HepG2 (cell line): Measurements from ENCODE around the gene EEF2. TPM values are rescaled to one million over a fixed set of nuclear protein-coding genes. Genes with fewer than 3 reads are reported as not detected.

Experiments
- AKAP8 ChIP-seq: sonication (generic); formaldehyde crosslinking; IDR thresholded peaks from 2 replicates; pipeline ENCODE4 v1.5.1; 2020; ENCODE audit warnings: mild to moderate bottlenecking, missing genetic modification reagents
- CEBPG ChIP-seq: IDR thresholded peaks from 2 replicates; pipeline ENCODE4 v1.6.1; 2016
- GABPA ChIP-seq, 2 experiments: IDR thresholded peaks; 2 replicates each; pipeline ENCODE4 v1.6.1; 2011 to 2016; ENCODE audit warnings: low read depth in 2 of 2, low read length in 1 of 2, missing biosample characterization in 1 of 2, missing genetic modification characterization in 1 of 2
- GTF2F1 ChIP-seq: fragments of 150-350 bp; IDR thresholded peaks from 2 replicates; pipeline ENCODE4 v1.6.1; 2014; ENCODE audit warnings: low read length
- JDP2 ChIP-seq: sonication (generic); formaldehyde crosslinking; IDR thresholded peaks from 2 replicates; pipeline ENCODE4 v1.8.1; 2022; ENCODE audit warnings: missing genetic modification reagents, borderline replicate concordance
- MED8 ChIP-seq: sonication (generic); formaldehyde crosslinking; IDR thresholded peaks from 2 replicates; pipeline ENCODE4 v1.8.1; 2023; ENCODE audit warnings: mild to moderate bottlenecking, missing genetic modification reagents; ENCODE audit not compliant: insufficient replicate concordance
- RAD21 ChIP-seq: fragments of 450-650 bp; formaldehyde crosslinking; IDR thresholded peaks from 2 replicates; pipeline ENCODE4 v1.5.0; 2020; ENCODE audit warnings: mild to moderate bottlenecking
- RFX1 ChIP-seq: fragments of 450-650 bp; IDR thresholded peaks from 2 replicates; pipeline ENCODE4 v1.6.1; 2017
- TSC22D2 ChIP-seq: sonication (generic); formaldehyde crosslinking; IDR thresholded peaks from 2 replicates; pipeline ENCODE4 v1.5.1; 2020; ENCODE audit warnings: missing genetic modification reagents, mild to moderate bottlenecking, borderline replicate concordance
- ZNF20 ChIP-seq: sonication (generic); formaldehyde crosslinking; IDR thresholded peaks from 2 replicates; pipeline ENCODE4 v1.4.0; 2020; ENCODE audit warnings: mild to moderate bottlenecking, moderate library complexity, missing genetic modification reagents
- ZNF567 ChIP-seq: sonication (generic); formaldehyde crosslinking; IDR thresholded peaks from 2 replicates; pipeline ENCODE4 v1.8.1; 2023; ENCODE audit warnings: mild to moderate bottlenecking, missing genetic modification reagents, borderline replicate concordance
- ZNF709 ChIP-seq: sonication (generic); formaldehyde crosslinking; IDR thresholded peaks from 2 replicates; pipeline ENCODE4 v1.5.0; 2020; ENCODE audit warnings: mild to moderate bottlenecking, missing genetic modification reagents
- ZNF713 ChIP-seq: sonication (generic); formaldehyde crosslinking; IDR thresholded peaks from 2 replicates; pipeline ENCODE4 v1.4.0; 2020; ENCODE audit warnings: mild to moderate bottlenecking, missing genetic modification reagents
- polyA plus RNA-seq, 8 experiments: library from polyadenylated mRNA; depleted of rRNA in 3 of 8; stranded (reverse) in 7 of 8; unstranded in 1 of 8; fragments of >200 nt; fragmentation: Illumina TruSeq in 4 of 8; extraction: Trizol in 4 of 8; gene quantifications; 2 replicates each; pipeline versions ENCODE4 v1.2.1 to v1.2.3, GENCODE V29; 2011 to 2016; ENCODE audit warnings: low read depth in 4 of 8, missing spikeins in 1 of 8, mixed read lengths in 1 of 8; ENCODE audit not compliant: insufficient read depth in 1 of 8
- total RNA-seq, 5 experiments: library from RNA; depleted of rRNA; stranded (reverse); fragments of >200 nt; fragmentation: Illumina TruSeq; extraction: Trizol; gene quantifications; 2 replicates each; pipeline ENCODE4 v1.2.3, GENCODE V29; 2016; ENCODE audit warnings: low read depth in 1 of 5
- TF ChIP-seq, protein P1 (sequence below): sonication (generic); formaldehyde crosslinking; IDR thresholded peaks from 2 replicates; pipeline ENCODE4 v1.4.0; 2020; ENCODE audit warnings: missing genetic modification reagents
- TF ChIP-seq, protein P2 (sequence below): sonication (generic); formaldehyde crosslinking; IDR thresholded peaks from 2 replicates; pipeline ENCODE4 v1.8.0; 2022; ENCODE audit warnings: low read depth, missing genetic modification reagents
- TF ChIP-seq, protein P3 (sequence below): IDR thresholded peaks from 2 replicates; pipeline ENCODE4 v1.6.1; 2016; ENCODE audit warnings: low read depth, control low read depth
- TF ChIP-seq, protein P4 (sequence below): sonication (generic); formaldehyde crosslinking; IDR thresholded peaks from 2 replicates; pipeline ENCODE4 v1.4.0; 2020; ENCODE audit warnings: missing genetic modification reagents
- TF ChIP-seq, protein P5 (sequence below): IDR thresholded peaks from 2 replicates; pipeline ENCODE4 v1.6.1; 2018; ENCODE audit warnings: missing genetic modification reagents, mild to moderate bottlenecking, missing compliant biosample characterization
- TF ChIP-seq, protein P6 (sequence below): sonication (generic); formaldehyde crosslinking; IDR thresholded peaks from 2 replicates; pipeline ENCODE4 v1.9.0; 2022; ENCODE audit warnings: missing genetic modification reagents, mild to moderate bottlenecking, borderline replicate concordance

EEF2 gene
- total and polyA plus RNA-seq, 2 of the 13 experiments (the other 11 are each of a cell fraction or from before 2014, with no cell fraction given) = 1,441 to 1,777 TPM

DNA sequence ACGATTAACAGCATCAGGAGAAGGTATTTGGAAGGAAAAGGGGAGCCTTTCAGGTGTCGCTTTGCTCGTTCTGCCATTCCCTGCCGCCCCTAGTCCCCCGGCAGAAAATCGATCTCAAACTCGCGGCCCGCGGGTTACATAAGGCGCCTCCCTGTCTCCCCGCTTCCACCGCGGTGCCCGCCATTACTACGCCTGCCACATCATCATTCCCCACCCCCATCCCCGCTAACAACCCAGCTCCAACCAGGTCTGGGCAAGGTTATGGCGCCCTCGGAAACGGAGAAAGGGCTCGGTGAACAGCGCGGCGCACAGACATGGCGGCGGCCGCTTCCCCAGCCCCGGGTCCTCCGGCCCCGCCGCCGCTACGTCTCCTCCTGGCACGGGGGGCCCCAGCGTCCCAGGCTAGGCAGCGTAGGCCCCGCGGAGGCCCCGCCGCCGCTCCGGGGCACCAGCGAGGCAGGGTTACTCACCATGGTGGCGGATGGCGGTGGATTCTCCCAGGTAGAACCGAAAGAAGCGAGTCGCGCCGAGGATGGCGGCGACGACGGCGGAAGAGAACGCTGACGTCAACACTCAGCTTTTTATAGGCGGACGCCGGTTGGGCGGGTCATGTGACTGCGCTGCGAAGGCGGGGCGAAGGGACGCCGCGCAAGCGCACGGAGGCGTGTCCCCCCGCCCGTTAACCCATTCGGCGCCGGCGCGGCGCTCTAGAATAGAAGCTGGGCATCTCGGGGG, at the start of gene EEF2 (continued):
- TF ChIP-seq, protein P1, sequence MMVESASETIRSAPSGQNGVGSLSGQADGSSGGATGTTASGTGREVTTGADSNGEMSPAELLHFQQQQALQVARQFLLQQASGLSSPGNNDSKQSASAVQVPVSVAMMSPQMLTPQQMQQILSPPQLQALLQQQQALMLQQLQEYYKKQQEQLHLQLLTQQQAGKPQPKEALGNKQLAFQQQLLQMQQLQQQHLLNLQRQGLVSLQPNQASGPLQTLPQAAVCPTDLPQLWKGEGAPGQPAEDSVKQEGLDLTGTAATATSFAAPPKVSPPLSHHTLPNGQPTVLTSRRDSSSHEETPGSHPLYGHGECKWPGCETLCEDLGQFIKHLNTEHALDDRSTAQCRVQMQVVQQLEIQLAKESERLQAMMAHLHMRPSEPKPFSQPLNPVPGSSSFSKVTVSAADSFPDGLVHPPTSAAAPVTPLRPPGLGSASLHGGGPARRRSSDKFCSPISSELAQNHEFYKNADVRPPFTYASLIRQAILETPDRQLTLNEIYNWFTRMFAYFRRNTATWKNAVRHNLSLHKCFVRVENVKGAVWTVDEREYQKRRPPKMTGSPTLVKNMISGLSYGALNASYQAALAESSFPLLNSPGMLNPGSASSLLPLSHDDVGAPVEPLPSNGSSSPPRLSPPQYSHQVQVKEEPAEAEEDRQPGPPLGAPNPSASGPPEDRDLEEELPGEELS = peak; percentile 19; the same call in 1 of the 2 replicates
- TF ChIP-seq RFX1 (no peak), RAD21 (CRISPR knock-in tag) (peak; percentile 59), TSC22D2 (CRISPR knock-in tag) (peak; percentile 71; the same call in 1 of the 2 replicates), ZNF20 (no peak), GABPA (IDR thresholded peaks at IDR 0.05; ENCODE audit: low read depth, low read length) (no peak), GABPA (CRISPR knock-in tag; IDR thresholded peaks at IDR 0.05; ENCODE audit: low read depth) (peak; percentile 42; the same call in 1 of the 2 replicates), AKAP8 (CRISPR knock-in tag) (peak; percentile 74; the same call in 1 of the 2 replicates), ZNF709 (CRISPR knock-in tag) (peak; percentile 91), GTF2F1 (peak; percentile 86; the same call in 1 of the 2 replicates), JDP2 (CRISPR knock-in tag) (no peak), MED8 (CRISPR knock-in tag) (peak; percentile 92), CEBPG (CRISPR knock-in tag) (no peak; the same call in 1 of the 2 replicates), ZNF713 (CRISPR knock-in tag) (peak; percentile 78; the same call in 1 of the 2 replicates), ZNF567 (CRISPR knock-in tag) (peak; percentile 94; the same call in 1 of the 2 replicates)
- TF ChIP-seq, protein P2, sequence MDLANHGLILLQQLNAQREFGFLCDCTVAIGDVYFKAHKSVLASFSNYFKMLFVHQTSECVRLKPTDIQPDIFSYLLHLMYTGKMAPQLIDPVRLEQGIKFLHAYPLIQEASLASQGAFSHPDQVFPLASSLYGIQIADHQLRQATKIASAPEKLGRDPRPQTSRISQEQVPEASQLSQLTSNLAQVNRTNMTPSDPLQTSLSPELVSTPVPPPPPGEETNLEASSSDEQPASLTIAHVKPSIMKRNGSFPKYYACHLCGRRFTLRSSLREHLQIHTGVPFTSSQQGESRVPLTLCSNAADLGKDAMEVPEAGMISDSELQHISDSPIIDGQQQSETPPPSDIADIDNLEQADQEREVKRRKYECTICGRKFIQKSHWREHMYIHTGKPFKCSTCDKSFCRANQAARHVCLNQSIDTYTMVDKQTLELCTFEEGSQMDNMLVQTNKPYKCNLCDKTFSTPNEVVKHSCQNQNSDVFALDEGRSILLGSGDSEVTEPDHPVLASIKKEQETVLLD = 0 out of 2 replicates have a peak, but pooled peaks have one; percentile 53
- TF ChIP-seq, protein P3, sequence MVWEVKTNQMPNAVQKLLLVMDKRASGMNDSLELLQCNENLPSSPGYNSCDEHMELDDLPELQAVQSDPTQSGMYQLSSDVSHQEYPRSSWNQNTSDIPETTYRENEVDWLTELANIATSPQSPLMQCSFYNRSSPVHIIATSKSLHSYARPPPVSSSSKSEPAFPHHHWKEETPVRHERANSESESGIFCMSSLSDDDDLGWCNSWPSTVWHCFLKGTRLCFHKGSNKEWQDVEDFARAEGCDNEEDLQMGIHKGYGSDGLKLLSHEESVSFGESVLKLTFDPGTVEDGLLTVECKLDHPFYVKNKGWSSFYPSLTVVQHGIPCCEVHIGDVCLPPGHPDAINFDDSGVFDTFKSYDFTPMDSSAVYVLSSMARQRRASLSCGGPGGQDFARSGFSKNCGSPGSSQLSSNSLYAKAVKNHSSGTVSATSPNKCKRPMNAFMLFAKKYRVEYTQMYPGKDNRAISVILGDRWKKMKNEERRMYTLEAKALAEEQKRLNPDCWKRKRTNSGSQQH (CRISPR knock-in tag) = no peak; the same call in 1 of the 2 replicates
- TF ChIP-seq, protein P4, sequence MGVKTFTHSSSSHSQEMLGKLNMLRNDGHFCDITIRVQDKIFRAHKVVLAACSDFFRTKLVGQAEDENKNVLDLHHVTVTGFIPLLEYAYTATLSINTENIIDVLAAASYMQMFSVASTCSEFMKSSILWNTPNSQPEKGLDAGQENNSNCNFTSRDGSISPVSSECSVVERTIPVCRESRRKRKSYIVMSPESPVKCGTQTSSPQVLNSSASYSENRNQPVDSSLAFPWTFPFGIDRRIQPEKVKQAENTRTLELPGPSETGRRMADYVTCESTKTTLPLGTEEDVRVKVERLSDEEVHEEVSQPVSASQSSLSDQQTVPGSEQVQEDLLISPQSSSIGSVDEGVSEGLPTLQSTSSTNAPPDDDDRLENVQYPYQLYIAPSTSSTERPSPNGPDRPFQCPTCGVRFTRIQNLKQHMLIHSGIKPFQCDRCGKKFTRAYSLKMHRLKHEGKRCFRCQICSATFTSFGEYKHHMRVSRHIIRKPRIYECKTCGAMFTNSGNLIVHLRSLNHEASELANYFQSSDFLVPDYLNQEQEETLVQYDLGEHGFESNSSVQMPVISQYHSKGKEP = no peak
- TF ChIP-seq, protein P5, sequence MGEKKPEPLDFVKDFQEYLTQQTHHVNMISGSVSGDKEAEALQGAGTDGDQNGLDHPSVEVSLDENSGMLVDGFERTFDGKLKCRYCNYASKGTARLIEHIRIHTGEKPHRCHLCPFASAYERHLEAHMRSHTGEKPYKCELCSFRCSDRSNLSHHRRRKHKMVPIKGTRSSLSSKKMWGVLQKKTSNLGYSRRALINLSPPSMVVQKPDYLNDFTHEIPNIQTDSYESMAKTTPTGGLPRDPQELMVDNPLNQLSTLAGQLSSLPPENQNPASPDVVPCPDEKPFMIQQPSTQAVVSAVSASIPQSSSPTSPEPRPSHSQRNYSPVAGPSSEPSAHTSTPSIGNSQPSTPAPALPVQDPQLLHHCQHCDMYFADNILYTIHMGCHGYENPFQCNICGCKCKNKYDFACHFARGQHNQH (CRISPR knock-in tag) = peak; percentile 79
- TF ChIP-seq, protein P6, sequence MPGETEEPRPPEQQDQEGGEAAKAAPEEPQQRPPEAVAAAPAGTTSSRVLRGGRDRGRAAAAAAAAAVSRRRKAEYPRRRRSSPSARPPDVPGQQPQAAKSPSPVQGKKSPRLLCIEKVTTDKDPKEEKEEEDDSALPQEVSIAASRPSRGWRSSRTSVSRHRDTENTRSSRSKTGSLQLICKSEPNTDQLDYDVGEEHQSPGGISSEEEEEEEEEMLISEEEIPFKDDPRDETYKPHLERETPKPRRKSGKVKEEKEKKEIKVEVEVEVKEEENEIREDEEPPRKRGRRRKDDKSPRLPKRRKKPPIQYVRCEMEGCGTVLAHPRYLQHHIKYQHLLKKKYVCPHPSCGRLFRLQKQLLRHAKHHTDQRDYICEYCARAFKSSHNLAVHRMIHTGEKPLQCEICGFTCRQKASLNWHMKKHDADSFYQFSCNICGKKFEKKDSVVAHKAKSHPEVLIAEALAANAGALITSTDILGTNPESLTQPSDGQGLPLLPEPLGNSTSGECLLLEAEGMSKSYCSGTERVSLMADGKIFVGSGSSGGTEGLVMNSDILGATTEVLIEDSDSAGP (CRISPR knock-in tag) = peak; percentile 96
